Bronchial epithelial cell (primary cell): ENCODE results near the gene TGIF2. TPM values are rescaled to one million over a fixed set of nuclear protein-coding genes. Genes with fewer than 3 reads are reported as not detected.

Experiments used
- DNase-seq: peaks from one replicate; pipeline ENCODE4 v3.0.0-alpha.2; 2010; ENCODE audit warnings: low read depth
- FAIRE-seq: peaks from 2 replicates; lab custom pipeline; 2011; peaks lifted over from hg19 to GRCh38; lab: Jason Lieb, UNC
- H3K27me3 ChIP-seq: 2 replicates; pipeline ENCODE4 v1.5.1; 2011; ENCODE audit warnings: low read length; ENCODE audit not compliant: control insufficient read depth, insufficient read depth
- H3K36me3 ChIP-seq: 2 replicates; pipeline ENCODE4 v1.5.1; 2011; ENCODE audit warnings: low read length; ENCODE audit not compliant: control insufficient read depth, insufficient read depth
- H3K4me3 ChIP-seq: 2 replicates; pipeline ENCODE4 v1.5.1; 2011; ENCODE audit warnings: mild to moderate bottlenecking, low read depth, low read length, control low read depth
- total RNA-seq: library from RNA; depleted of rRNA; stranded (reverse); fragments of >200 nt; gene quantifications from 2 replicates; pipeline ENCODE4 v1.2.1, GENCODE V29; 2014
- TF ChIP-seq, protein P1 (sequence below): IDR thresholded peaks from 2 replicates; pipeline ENCODE4 v1.5.1; 2011; ENCODE audit warnings: mild to moderate bottlenecking, moderate library complexity, low read length, control low read depth, inconsistent platforms; ENCODE audit not compliant: insufficient read depth, severe bottlenecking

TGIF2 gene
- total RNA-seq, 1 donor from 2014 or later, result 8.2 TPM

DNA sequence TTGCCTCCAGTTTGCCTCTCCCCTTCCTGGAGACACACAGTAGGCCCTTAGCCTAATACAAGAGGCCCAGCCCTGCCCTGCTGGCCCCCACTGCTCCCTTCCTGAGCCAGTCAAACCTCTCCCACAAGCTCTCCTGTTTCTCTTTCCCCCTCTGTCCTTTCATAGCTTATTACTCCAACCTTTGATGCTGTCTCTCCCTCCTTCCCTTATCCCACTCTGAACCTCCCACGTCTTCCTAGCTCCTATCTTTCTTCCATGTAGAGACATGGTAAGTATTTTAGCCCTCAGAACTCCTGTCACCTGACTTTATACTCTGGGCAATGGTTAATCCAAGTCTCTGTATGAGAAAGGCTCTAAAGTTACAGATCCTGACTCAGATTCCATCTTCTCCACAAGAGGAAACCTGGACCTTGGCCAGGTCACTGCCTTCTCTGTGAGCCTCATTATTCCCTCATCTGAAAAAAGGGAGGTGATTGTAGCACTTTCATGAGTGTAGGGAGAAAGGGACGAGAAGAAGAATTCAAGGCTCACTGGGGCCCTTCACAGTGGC, 6.7 kb downstream of the TGIF2 start:
- TF ChIP-seq, protein P1, sequence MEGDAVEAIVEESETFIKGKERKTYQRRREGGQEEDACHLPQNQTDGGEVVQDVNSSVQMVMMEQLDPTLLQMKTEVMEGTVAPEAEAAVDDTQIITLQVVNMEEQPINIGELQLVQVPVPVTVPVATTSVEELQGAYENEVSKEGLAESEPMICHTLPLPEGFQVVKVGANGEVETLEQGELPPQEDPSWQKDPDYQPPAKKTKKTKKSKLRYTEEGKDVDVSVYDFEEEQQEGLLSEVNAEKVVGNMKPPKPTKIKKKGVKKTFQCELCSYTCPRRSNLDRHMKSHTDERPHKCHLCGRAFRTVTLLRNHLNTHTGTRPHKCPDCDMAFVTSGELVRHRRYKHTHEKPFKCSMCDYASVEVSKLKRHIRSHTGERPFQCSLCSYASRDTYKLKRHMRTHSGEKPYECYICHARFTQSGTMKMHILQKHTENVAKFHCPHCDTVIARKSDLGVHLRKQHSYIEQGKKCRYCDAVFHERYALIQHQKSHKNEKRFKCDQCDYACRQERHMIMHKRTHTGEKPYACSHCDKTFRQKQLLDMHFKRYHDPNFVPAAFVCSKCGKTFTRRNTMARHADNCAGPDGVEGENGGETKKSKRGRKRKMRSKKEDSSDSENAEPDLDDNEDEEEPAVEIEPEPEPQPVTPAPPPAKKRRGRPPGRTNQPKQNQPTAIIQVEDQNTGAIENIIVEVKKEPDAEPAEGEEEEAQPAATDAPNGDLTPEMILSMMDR, result no peak
- H3K36me3 ChIP-seq, result peaks cover 9% of the 10 kb centered on the region
- no peak for FAIRE-seq
- no peak overlapping the region for H3K4me3 ChIP-seq
- H3K27me3 ChIP-seq, result no peaks in the 10 kb centered on the region
- no peak for DNase-seq

- peaks cover 9% of the 10 kb centered on the region for H3K36me3 ChIP-seq
- H3K27me3 ChIP-seq, result no peaks in the 10 kb centered on the region
- FAIRE-seq (no peak), DNase-seq (no peak)
- TF ChIP-seq, protein P1, result no peak
- no peak overlapping the region for H3K4me3 ChIP-seq
Measured at GRCh38 chr20:36582322-36582721, 8.9 kb downstream of the TGIF2 start.

GRCh38 chr20:36582821-36583220, 9.4 kb downstream of the TGIF2 start:
- FAIRE-seq, result no peak
- DNase-seq, result no peak
- Histone ChIP-seq H3K27me3 (no peaks in the 10 kb centered on the region), H3K36me3 (peaks cover 9% of the 10 kb centered on the region), H3K4me3 (no peak overlapping the region)
- TF ChIP-seq, protein P1, result no peak

DNA sequence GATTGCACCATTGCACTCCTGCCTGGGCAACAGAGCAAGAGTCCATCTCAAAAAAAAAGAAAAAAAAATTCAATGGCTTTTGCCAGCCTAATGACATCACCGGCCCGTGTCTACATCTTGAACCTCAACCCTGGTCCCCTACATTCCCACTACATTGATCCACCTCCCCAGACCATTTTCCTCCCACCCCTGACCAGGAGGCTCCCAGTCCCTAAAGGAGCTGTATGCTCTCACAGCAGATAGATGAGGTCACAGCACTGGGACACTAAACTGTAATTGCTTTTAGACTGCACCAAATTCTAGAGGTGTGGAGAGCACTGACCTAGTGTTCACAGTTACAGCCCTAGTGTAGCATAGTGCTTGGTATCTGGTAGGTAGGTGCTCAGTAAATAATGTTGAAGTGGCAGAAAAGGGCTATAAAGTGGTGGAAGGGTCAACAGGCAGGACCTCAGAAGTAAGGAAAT, 10.7 kb downstream of the TGIF2 start:
- Histone ChIP-seq H3K27me3 (no peaks in the 10 kb centered on the region), H3K4me3 (no peak overlapping the region), H3K36me3 (peaks cover 9% of the 10 kb centered on the region)
- no peak for FAIRE-seq
- no peak for DNase-seq
- TF ChIP-seq, protein P1, result no peak

- Histone ChIP-seq H3K4me3 (no peak overlapping the region), H3K27me3 (no peaks in the 10 kb centered on the region), H3K36me3 (peaks cover 3% of the 10 kb centered on the region)
- TF ChIP-seq, protein P1, result no peak
- FAIRE-seq (no peak), DNase-seq (peak; percentile 90)
Measured at GRCh38 chr20:36585410-36586125, 12.2 kb downstream of the TGIF2 start.
